ENCODE measurements around the gene FHIT.

- no peak for TF ChIP-seq GATA2 (IDR thresholded peaks at IDR 0.05; ENCODE audit: low read depth, low read length)
- TF ChIP-seq GATA3 (IDR thresholded peaks at IDR 0.05; ENCODE audit: low read depth, low read length) = no peak
Measured at GRCh38 chr3:59727902-59728586, 1523.2 kb downstream of the FHIT start.

Data from SH-SY5Y (cell line).